HEK293 (cell line): ENCODE measurements around the gene PRKCD.

ENCODE experiments used
- CTCF ChIA-PET: fragments of 350-600 bp; formaldehyde crosslinking; extraction: SDS; loops from one replicate; lab custom pipeline; 2021; ENCODE audit warnings: antibody characterized with exemption; lab: Yijun Ruan, JAX
- POLR2A ChIA-PET: fragments of 300-600 bp; formaldehyde crosslinking; extraction: SDS; loops from one replicate; lab custom pipeline; 2020; ENCODE audit warnings: antibody characterized with exemption, inconsistent platforms; lab: Yijun Ruan, JAX
- H3K27ac ChIP-seq: fragments of 200-500 bp; sonication (Bioruptor generic); 2 replicates; pipeline ENCODE4 v1.5.1; 2014; ENCODE audit warnings: low read depth, low read length, control low read depth, inconsistent platforms; ENCODE audit errors: extremely low read depth
- H3K36me3 ChIP-seq, 2 experiments: fragments of 200-500 bp in 1 of 2; sonication (Bioruptor generic) in 1 of 2; 1 replicate in 1 of 2; 2 replicates in 1 of 2; pipeline ENCODE4 v1.5.1; 2014 to 2017; ENCODE audit warnings: inconsistent platforms in 2 of 2, low read length in 2 of 2; ENCODE audit not compliant: control insufficient read depth in 2 of 2, insufficient read depth in 1 of 2
- H3K4me1 ChIP-seq: fragments of 200-500 bp; sonication (Bioruptor generic); 2 replicates; pipeline ENCODE4 v1.5.1; 2014; ENCODE audit warnings: mild to moderate bottlenecking, low read length, inconsistent platforms; ENCODE audit not compliant: control insufficient read depth, insufficient read depth
- H3K4me3 ChIP-seq: 2 replicates; pipeline ENCODE4 v1.5.1; 2011; ENCODE audit warnings: low read depth, mild to moderate bottlenecking, control low read depth, low read length, moderate library complexity
- H3K9me3 ChIP-seq: fragments of 200-500 bp; sonication (Bioruptor generic); 2 replicates; pipeline ENCODE4 v1.5.1; 2014; ENCODE audit warnings: low read depth, low read length, inconsistent platforms; ENCODE audit not compliant: control insufficient read depth, insufficient read depth
- EGR2 ChIP-seq: fragments of 450-650 bp; formaldehyde crosslinking; IDR thresholded peaks from 2 replicates; pipeline ENCODE4 v1.5.1; 2016; ENCODE audit warnings: low read depth, missing biosample characterization, missing genetic modification characterization
- GLIS2 ChIP-seq: fragments of 450-650 bp; formaldehyde crosslinking; IDR thresholded peaks from 2 replicates; pipeline ENCODE4 v1.5.1; 2016; ENCODE audit warnings: missing biosample characterization, missing genetic modification characterization
- HOXA7 ChIP-seq: sonication (generic); formaldehyde crosslinking; IDR thresholded peaks from 2 replicates; pipeline ENCODE4 v1.8.1; 2022; ENCODE audit warnings: missing genetic modification reagents, borderline replicate concordance
- KLF16 ChIP-seq: fragments of 450-650 bp; formaldehyde crosslinking; IDR thresholded peaks from 2 replicates; pipeline ENCODE4 v1.5.1; 2017; ENCODE audit warnings: missing biosample characterization, missing genetic modification characterization
- KLF7 ChIP-seq: fragments of 450-650 bp; formaldehyde crosslinking; IDR thresholded peaks from 2 replicates; pipeline ENCODE4 v1.5.1; 2016; ENCODE audit warnings: missing biosample characterization, missing genetic modification characterization, borderline replicate concordance
- KLF8 ChIP-seq: fragments of 450-650 bp; formaldehyde crosslinking; IDR thresholded peaks from 2 replicates; pipeline ENCODE4 v1.5.1; 2016; ENCODE audit warnings: missing biosample characterization, missing genetic modification characterization
- MEIS1 ChIP-seq: sonication (generic); formaldehyde crosslinking; IDR thresholded peaks from 2 replicates; pipeline ENCODE4 v1.8.1; 2022; ENCODE audit warnings: missing genetic modification reagents, mild to moderate bottlenecking, borderline replicate concordance
- SETDB1 ChIP-seq: IDR thresholded peaks from one replicate; pipeline ENCODE4 v1.6.1; 2017; ENCODE audit warnings: mild to moderate bottlenecking, low read length, moderate library complexity, mixed read lengths; ENCODE audit not compliant: insufficient read length
- SP3 ChIP-seq: fragments of 450-650 bp; formaldehyde crosslinking; IDR thresholded peaks from 2 replicates; pipeline ENCODE4 v1.5.1; 2016; ENCODE audit warnings: missing biosample characterization, missing genetic modification characterization
- ZBTB20 ChIP-seq: fragments of 450-650 bp; formaldehyde crosslinking; IDR thresholded peaks from 2 replicates; pipeline ENCODE4 v1.5.1; 2016; ENCODE audit warnings: missing biosample characterization, missing genetic modification characterization
- ZBTB8A ChIP-seq: fragments of 450-650 bp; formaldehyde crosslinking; IDR thresholded peaks from 2 replicates; pipeline ENCODE4 v1.5.1; 2016; ENCODE audit warnings: missing biosample characterization, missing genetic modification characterization
- ZFHX2 ChIP-seq: fragments of 450-650 bp; formaldehyde crosslinking; conservative IDR thresholded peaks from 2 replicates; pipeline ENCODE4 v1.5.1; 2016; ENCODE audit warnings: missing biosample characterization, missing genetic modification characterization
- ZFP69B ChIP-seq: fragments of 450-650 bp; formaldehyde crosslinking; IDR thresholded peaks from 2 replicates; pipeline ENCODE4 v1.5.1; 2016; ENCODE audit warnings: missing biosample characterization, missing genetic modification characterization
- ZNF10 ChIP-seq: fragments of 450-650 bp; formaldehyde crosslinking; IDR thresholded peaks from 2 replicates; pipeline ENCODE4 v1.5.1; 2017; ENCODE audit warnings: missing biosample characterization, missing genetic modification characterization
- ZNF121 ChIP-seq: fragments of 450-650 bp; formaldehyde crosslinking; IDR thresholded peaks from 2 replicates; pipeline ENCODE4 v1.5.1; 2016; ENCODE audit warnings: missing biosample characterization, missing genetic modification characterization
- ZNF175 ChIP-seq: fragments of 450-650 bp; formaldehyde crosslinking; IDR thresholded peaks from 2 replicates; pipeline ENCODE4 v1.5.1; 2016; ENCODE audit warnings: missing biosample characterization, missing genetic modification characterization
- ZNF335 ChIP-seq: fragments of 450-650 bp; formaldehyde crosslinking; conservative IDR thresholded peaks from 2 replicates; pipeline ENCODE4 v1.5.1; 2016; ENCODE audit warnings: missing biosample characterization, missing genetic modification characterization
- ZNF391 ChIP-seq: fragments of 450-650 bp; formaldehyde crosslinking; IDR thresholded peaks from 2 replicates; pipeline ENCODE4 v1.5.1; 2016; ENCODE audit warnings: low read depth, missing biosample characterization, missing genetic modification characterization, borderline replicate concordance
- ZNF398 ChIP-seq: fragments of 450-650 bp; formaldehyde crosslinking; IDR thresholded peaks from 2 replicates; pipeline ENCODE4 v1.5.1; 2017; ENCODE audit warnings: missing biosample characterization, missing genetic modification characterization
- ZNF449 ChIP-seq: fragments of 450-650 bp; formaldehyde crosslinking; IDR thresholded peaks from 2 replicates; pipeline ENCODE4 v1.5.1; 2017; ENCODE audit warnings: missing biosample characterization, mild to moderate bottlenecking, missing genetic modification characterization, moderate library complexity
- ZNF501 ChIP-seq: fragments of 450-650 bp; formaldehyde crosslinking; IDR thresholded peaks from 2 replicates; pipeline ENCODE4 v1.5.1; 2016; ENCODE audit warnings: missing biosample characterization, missing genetic modification characterization
- ZNF529 ChIP-seq: fragments of 450-650 bp; formaldehyde crosslinking; IDR thresholded peaks from 2 replicates; pipeline ENCODE4 v1.5.1; 2017; ENCODE audit warnings: missing genetic modification characterization, missing biosample characterization; ENCODE audit not compliant: insufficient replicate concordance
- ZNF530 ChIP-seq: fragments of 450-650 bp; formaldehyde crosslinking; IDR thresholded peaks from 2 replicates; pipeline ENCODE4 v1.5.1; 2016; ENCODE audit warnings: low read depth, missing biosample characterization, missing genetic modification characterization
- ZNF610 ChIP-seq: fragments of 450-650 bp; formaldehyde crosslinking; IDR thresholded peaks from 2 replicates; pipeline ENCODE4 v1.5.1; 2016; ENCODE audit warnings: missing biosample characterization, missing genetic modification characterization, borderline replicate concordance
- ZNF639 ChIP-seq: fragments of 450-650 bp; formaldehyde crosslinking; IDR thresholded peaks from 2 replicates; pipeline ENCODE4 v1.5.1; 2016; ENCODE audit warnings: missing biosample characterization, missing genetic modification characterization
- ZNF654 ChIP-seq: fragments of 450-650 bp; formaldehyde crosslinking; IDR thresholded peaks from 2 replicates; pipeline ENCODE4 v1.5.1; 2016; ENCODE audit warnings: low read depth, missing biosample characterization, missing genetic modification characterization
- ZNF677 ChIP-seq: fragments of 450-650 bp; IDR thresholded peaks from 2 replicates; pipeline ENCODE4 v1.5.0; 2018; ENCODE audit warnings: missing biosample characterization, mild to moderate bottlenecking, missing genetic modification characterization, moderate library complexity
- ZSCAN16 ChIP-seq: fragments of 450-650 bp; formaldehyde crosslinking; IDR thresholded peaks from 2 replicates; pipeline ENCODE4 v1.5.1; 2016; ENCODE audit warnings: missing biosample characterization, missing genetic modification characterization
- ZSCAN30 ChIP-seq: fragments of 450-650 bp; IDR thresholded peaks from 2 replicates; pipeline ENCODE4 v1.5.1; 2018; ENCODE audit warnings: missing biosample characterization, mild to moderate bottlenecking, missing genetic modification characterization, moderate library complexity
- ZXDB ChIP-seq: fragments of 450-650 bp; formaldehyde crosslinking; IDR thresholded peaks from 2 replicates; pipeline ENCODE4 v1.5.1; 2016; ENCODE audit warnings: missing biosample characterization, missing genetic modification characterization
- TF ChIP-seq, protein P1 (sequence below): fragments of 450-650 bp; formaldehyde crosslinking; IDR thresholded peaks from 2 replicates; pipeline ENCODE4 v1.5.1; 2016; ENCODE audit warnings: missing biosample characterization, missing genetic modification characterization

The PRKCD gene

GRCh38 chr3:53160660-53161449, at the start of gene PRKCD:
Gene PRKCD, plus strand, starts transcription at chr3:53161209. Its CDS starts 17,214 bp downstream, at chr3:53178423.
- ChIA-PET POLR2A (interaction anchor here (0.7 to 1.4 kb wide), 3 partner anchors 9 to 30 kb away, joined by 3 to 5 read pairs (median 4); no protein-coding TSS in a partner anchor), CTCF (interaction anchor here (0.6 to 1.3 kb wide), 5 partner anchors 16 to 713 kb away, joined by 3 to 5 read pairs (median 3); no protein-coding TSS in a partner anchor)
- H3K4me1 ChIP-seq: no peaks in the 10 kb centered on the region
- peaks cover 0 to 8% of the 10 kb centered on the region in 2 experiments; a peak in 1 of 3 replicates for H3K36me3 ChIP-seq
- H3K4me3 ChIP-seq: peak within 1 kb of the TSS; percentile 82
- H3K27ac ChIP-seq: peak within 1 kb of the TSS; percentile 56; the same call in 1 of the 2 replicates
- H3K9me3 ChIP-seq: no peaks in the 10 kb centered on the region
- peak; percentile 45; the same call in 1 of the 2 replicates for TF ChIP-seq ZBTB20 (tag by site-specific recombination)
- TF ChIP-seq ZNF398: peak; percentile 75
- peak; percentile 84 for TF ChIP-seq ZBTB8A
- peak; percentile 71 for TF ChIP-seq ZNF335 (tag by site-specific recombination)
- TF ChIP-seq ZNF391 (tag by site-specific recombination): no peak
- TF ChIP-seq ZNF501 (tag by site-specific recombination): peak; percentile 72; the same call in 1 of the 2 replicates
- no peak for TF ChIP-seq ZNF10 (tag by site-specific recombination)
- no peak for TF ChIP-seq ZNF654 (tag by site-specific recombination)
- TF ChIP-seq SP3 (tag by site-specific recombination): peak; percentile 59
- TF ChIP-seq ZNF610 (tag by site-specific recombination): no peak
- peak; percentile 57; the same call in 1 of the 2 replicates for TF ChIP-seq ZFP69B
- TF ChIP-seq ZNF529 (tag by site-specific recombination): no peak
- TF ChIP-seq ZNF449 (tag by site-specific recombination): peak; percentile 71
- no peak for TF ChIP-seq ZNF530
- peak; percentile 73 for TF ChIP-seq GLIS2 (tag by site-specific recombination)
- TF ChIP-seq ZNF677 (tag by site-specific recombination): no peak
- TF ChIP-seq HOXA7 (CRISPR knock-in tag): no peak
- TF ChIP-seq EGR2 (tag by site-specific recombination): peak; percentile 52
- no peak for TF ChIP-seq ZNF175
- TF ChIP-seq, protein P1, sequence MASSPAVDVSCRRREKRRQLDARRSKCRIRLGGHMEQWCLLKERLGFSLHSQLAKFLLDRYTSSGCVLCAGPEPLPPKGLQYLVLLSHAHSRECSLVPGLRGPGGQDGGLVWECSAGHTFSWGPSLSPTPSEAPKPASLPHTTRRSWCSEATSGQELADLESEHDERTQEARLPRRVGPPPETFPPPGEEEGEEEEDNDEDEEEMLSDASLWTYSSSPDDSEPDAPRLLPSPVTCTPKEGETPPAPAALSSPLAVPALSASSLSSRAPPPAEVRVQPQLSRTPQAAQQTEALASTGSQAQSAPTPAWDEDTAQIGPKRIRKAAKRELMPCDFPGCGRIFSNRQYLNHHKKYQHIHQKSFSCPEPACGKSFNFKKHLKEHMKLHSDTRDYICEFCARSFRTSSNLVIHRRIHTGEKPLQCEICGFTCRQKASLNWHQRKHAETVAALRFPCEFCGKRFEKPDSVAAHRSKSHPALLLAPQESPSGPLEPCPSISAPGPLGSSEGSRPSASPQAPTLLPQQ (tag by site-specific recombination): peak; percentile 68
- peak; percentile 78 for TF ChIP-seq KLF8 (tag by site-specific recombination)
- TF ChIP-seq ZSCAN16 (tag by site-specific recombination): no peak
- 0 out of 2 replicates have a peak, but pooled peaks have one; percentile 55 for TF ChIP-seq KLF7 (tag by site-specific recombination)
- TF ChIP-seq KLF16 (tag by site-specific recombination): peak; percentile 44; the same call in 1 of the 2 replicates
- 0 out of 2 replicates have a peak, but pooled peaks have one; percentile 25 for TF ChIP-seq ZSCAN30 (tag by site-specific recombination)
- peak; percentile 17; the same call in 1 of the 2 replicates for TF ChIP-seq ZXDB (tag by site-specific recombination)
- TF ChIP-seq SETDB1: no peak
- TF ChIP-seq ZFHX2 (tag by site-specific recombination): peak; percentile 85
- TF ChIP-seq MEIS1 (CRISPR knock-in tag): no peak
- TF ChIP-seq ZNF121 (tag by site-specific recombination): 0 out of 2 replicates have a peak, but pooled peaks have one; percentile 30
- no peak for TF ChIP-seq ZNF639
